ENCODE measurements around the gene GPR108. TPM values are rescaled to one million over a fixed set of nuclear protein-coding genes. Genes with fewer than 3 reads are reported as not detected.

Gene GPR108
- total RNA-seq, 2 donors from 2014 or later: 67.4 to 70.4 TPM

GRCh38 chr19:6738787-6739389, 1.5 kb upstream of the GPR108 start:
- DNase-seq (ENCODE audit: low spot score) (no peak), ATAC-seq (no peak)
- Mint-ChIP-seq H3K27me3 (no peaks in the 10 kb centered on the region), H3K36me3 (peaks cover 4% of the 10 kb centered on the region), H3K27ac (peak overlapping the region; percentile 90 to 99), H3K4me1 (ENCODE audit: low read depth in 2 of 2) (peaks cover 26 to 48% of the 10 kb centered on the region in 2 donors), H3K4me3 (peak overlapping the region; percentile 90), H3K9me3 (no peaks in the 10 kb centered on the region)

GRCh38 chr19:6737873-6738786, 750 bp upstream of the GPR108 start:
- Mint-ChIP-seq H3K27me3 (no peaks in the 10 kb centered on the region), H3K4me3 (peak overlapping the region; percentile 90), H3K36me3 (no peaks in the 10 kb centered on the region), H3K27ac (peak overlapping the region; percentile 90 to 99), H3K4me1 (ENCODE audit: low read depth in 2 of 2) (peaks cover 26 to 44% of the 10 kb centered on the region in 2 donors), H3K9me3 (no peaks in the 10 kb centered on the region)
- peak; percentile 22 to 26 for ATAC-seq
- DNase-seq (ENCODE audit: low spot score): peak; percentile 85

GRCh38 chr19:6736917-6737283, 480 bp downstream of the GPR108 start:
- peak overlapping the region; percentile 90 to 99 for H3K27ac Mint-ChIP-seq
- H3K4me3 Mint-ChIP-seq: peak overlapping the region; percentile 93
- DNase-seq (ENCODE audit: low spot score) (no peak), ATAC-seq (no peak)
- H3K27me3 Mint-ChIP-seq: no peaks in the 10 kb centered on the region
- H3K4me1 Mint-ChIP-seq (ENCODE audit: low read depth in 2 of 2): peaks cover 26 to 38% of the 10 kb centered on the region in 2 donors
- H3K9me3 Mint-ChIP-seq: no peaks in the 10 kb centered on the region
- no peaks in the 10 kb centered on the region for H3K36me3 Mint-ChIP-seq

- Mint-ChIP-seq H3K36me3 (no peaks in the 10 kb centered on the region), H3K27ac (peak overlapping the region; percentile 90 to 99)
- peak; percentile 23 to 33 for ATAC-seq
Measured at GRCh38 chr19:6736169-6736916, 1.0 kb downstream of the GPR108 start.

GRCh38 chr19:6735181-6735911, 2.0 kb downstream of the GPR108 start:
- H3K27me3 Mint-ChIP-seq: no peaks in the 10 kb centered on the region
- peaks cover 26 to 30% of the 10 kb centered on the region in 2 donors for H3K4me1 Mint-ChIP-seq (ENCODE audit: low read depth in 2 of 2)
- peak overlapping the region; percentile 93 for H3K4me3 Mint-ChIP-seq
- no peak for DNase-seq (ENCODE audit: low spot score)
- no peaks in the 10 kb centered on the region for H3K9me3 Mint-ChIP-seq
- H3K36me3 Mint-ChIP-seq: no peaks in the 10 kb centered on the region
- H3K27ac Mint-ChIP-seq: peak overlapping the region; percentile 90 to 99
- ATAC-seq: no peak

More at GRCh38 chr19:6736169-6736916, 1.0 kb downstream of the GPR108 start:
- H3K27me3 Mint-ChIP-seq: no peaks in the 10 kb centered on the region
- H3K4me3 Mint-ChIP-seq: peak overlapping the region; percentile 93
- no peaks in the 10 kb centered on the region for H3K9me3 Mint-ChIP-seq
- DNase-seq (ENCODE audit: low spot score): peak; percentile 89
- H3K4me1 Mint-ChIP-seq (ENCODE audit: low read depth in 2 of 2): peaks cover 26 to 36% of the 10 kb centered on the region in 2 donors

GRCh38 chr19:6734096-6734696, 3.2 kb downstream of the GPR108 start:
- DNase-seq (ENCODE audit: low spot score): no peak

GRCh38 chr19:6733338-6734095, 3.9 kb downstream of the GPR108 start:
- H3K9me3 Mint-ChIP-seq: no peaks in the 10 kb centered on the region
- H3K27me3 Mint-ChIP-seq: no peaks in the 10 kb centered on the region
- no peak for ATAC-seq
- no peaks in the 10 kb centered on the region for H3K36me3 Mint-ChIP-seq
- DNase-seq (ENCODE audit: low spot score): no peak
- no peak overlapping the region for H3K4me3 Mint-ChIP-seq
- H3K4me1 Mint-ChIP-seq (ENCODE audit: low read depth in 2 of 2): peaks cover 16 to 22% of the 10 kb centered on the region in 2 donors
- H3K27ac Mint-ChIP-seq: no peak overlapping the region

More at GRCh38 chr19:6734096-6734696, 3.2 kb downstream of the GPR108 start:
- Mint-ChIP-seq H3K27ac (no peak overlapping the region), H3K36me3 (no peaks in the 10 kb centered on the region), H3K4me1 (ENCODE audit: low read depth in 2 of 2) (peaks cover 23 to 28% of the 10 kb centered on the region in 2 donors), H3K4me3 (no peak overlapping the region), H3K9me3 (no peaks in the 10 kb centered on the region), H3K27me3 (no peaks in the 10 kb centered on the region)
- no peak for ATAC-seq

- Mint-ChIP-seq H3K27me3 (no peaks in the 10 kb centered on the region), H3K4me1 (ENCODE audit: low read depth in 2 of 2) (peaks cover 10 to 19% of the 10 kb centered on the region in 2 donors), H3K27ac (peak overlapping the region in 1 of 2 donors; percentile 23), H3K4me3 (no peak overlapping the region), H3K9me3 (no peaks in the 10 kb centered on the region), H3K36me3 (no peaks in the 10 kb centered on the region)
- DNase-seq (ENCODE audit: low spot score) (no peak), ATAC-seq (no peak)
Measured at GRCh38 chr19:6732803-6733337, 4.5 kb downstream of the GPR108 start.

GRCh38 chr19:6731822-6732221, 5.6 kb downstream of the GPR108 start:
- no peaks in the 10 kb centered on the region for H3K9me3 Mint-ChIP-seq
- no peak overlapping the region for H3K27ac Mint-ChIP-seq
- no peak overlapping the region for H3K4me3 Mint-ChIP-seq
- H3K4me1 Mint-ChIP-seq (ENCODE audit: low read depth in 2 of 2): peaks cover 6 to 14% of the 10 kb centered on the region in 2 donors
- no peak for ATAC-seq
- H3K27me3 Mint-ChIP-seq: no peaks in the 10 kb centered on the region
- H3K36me3 Mint-ChIP-seq: no peaks in the 10 kb centered on the region
- DNase-seq (ENCODE audit: low spot score): no peak

GRCh38 chr19:6730941-6731670, 6.3 kb downstream of the GPR108 start:
- no peak for ATAC-seq
- H3K27me3 Mint-ChIP-seq: no peaks in the 10 kb centered on the region
- no peaks in the 10 kb centered on the region for H3K36me3 Mint-ChIP-seq
- no peak overlapping the region for H3K27ac Mint-ChIP-seq
- no peak overlapping the region for H3K4me3 Mint-ChIP-seq
- DNase-seq (ENCODE audit: low spot score): no peak
- H3K9me3 Mint-ChIP-seq: no peaks in the 10 kb centered on the region
- peaks cover 3 to 10% of the 10 kb centered on the region in 2 donors for H3K4me1 Mint-ChIP-seq (ENCODE audit: low read depth in 2 of 2)

- no peak overlapping the region for H3K4me3 Mint-ChIP-seq
- H3K27ac Mint-ChIP-seq: no peak overlapping the region
- H3K9me3 Mint-ChIP-seq: no peaks in the 10 kb centered on the region
- DNase-seq (ENCODE audit: low spot score) (no peak), ATAC-seq (peak; percentile 46)
- H3K36me3 Mint-ChIP-seq: no peaks in the 10 kb centered on the region
- H3K27me3 Mint-ChIP-seq: no peaks in the 10 kb centered on the region
- peaks cover 0 to 9% of the 10 kb centered on the region in 2 donors for H3K4me1 Mint-ChIP-seq (ENCODE audit: low read depth in 2 of 2)
Measured at GRCh38 chr19:6730153-6730804, 7.1 kb downstream of the GPR108 start.
